Muscle layer of duodenum (tissue), 2 donors: ENCODE results near the gene KRTAP4-12.
"Not testable (repeated sequence)": the region's sequence is repeated elsewhere in the genome, so short reads cannot be mapped to it uniquely, and the experiment has no call there.

Source experiments
- H3K27ac ChIP-seq: one replicate; pipeline ENCODE4 v1.7.0; 2013; ENCODE audit warnings: mild to moderate bottlenecking, low read length
- H3K27me3 ChIP-seq: one replicate; pipeline ENCODE4 v1.7.0; 2013; ENCODE audit warnings: low read depth, mild to moderate bottlenecking, control low read depth, low read length
- H3K36me3 ChIP-seq, 2 donors: one replicate each; pipeline ENCODE4 v1.7.0; 2013; ENCODE audit warnings: low read length in 2 of 2, control low read depth in 1 of 2, mild to moderate bottlenecking in 1 of 2; ENCODE audit not compliant: insufficient read depth in 2 of 2, control insufficient read depth in 1 of 2
- H3K4me1 ChIP-seq, 2 donors: one replicate each; pipeline ENCODE4 v1.7.0; 2013; ENCODE audit warnings: low read length in 2 of 2, mild to moderate bottlenecking in 2 of 2, control low read depth in 1 of 2, moderate library complexity in 1 of 2; ENCODE audit not compliant: insufficient read depth in 2 of 2, control insufficient read depth in 1 of 2
- H3K4me3 ChIP-seq, 2 donors: one replicate each; pipeline ENCODE4 v1.7.0; 2013; ENCODE audit warnings: low read length in 2 of 2, low read depth in 1 of 2, mild to moderate bottlenecking in 1 of 2
- H3K9me3 ChIP-seq, 2 donors: one replicate each; pipeline ENCODE4 v1.7.0; 2013; ENCODE audit warnings: low read length in 2 of 2, control low read depth in 1 of 2, mild to moderate bottlenecking in 1 of 2; ENCODE audit not compliant: control insufficient read depth in 1 of 2
- donor health status: healthy.

Gene KRTAP4-12

GRCh38 chr17:41147531-41148204 is 23.7 kb upstream of the KRTAP4-12 start:
- H3K27me3 ChIP-seq, result no peaks in the 10 kb centered on the region

GRCh38 chr17:41145261-41145660 is 21.3 kb upstream of the KRTAP4-12 start:
- Histone ChIP-seq H3K4me3 (no peak overlapping the region), H3K36me3 (no peaks in the 10 kb centered on the region), H3K4me1 (no peaks in the 10 kb centered on the region), H3K9me3 (peaks cover 5 to 19% of the 10 kb centered on the region in 2 donors), H3K27me3 (no peaks in the 10 kb centered on the region), H3K27ac (no peak overlapping the region)

More at GRCh38 chr17:41147531-41148204, 23.7 kb upstream of the KRTAP4-12 start:
- Histone ChIP-seq H3K4me3 (no peak overlapping the region), H3K9me3 (peaks cover 5 to 9% of the 10 kb centered on the region in 2 donors), H3K27ac (no peak overlapping the region), H3K4me1 (no peaks in the 10 kb centered on the region), H3K36me3 (no peaks in the 10 kb centered on the region)

- Histone ChIP-seq H3K4me1 (no peaks in the 10 kb centered on the region), H3K27me3 (no peaks in the 10 kb centered on the region), H3K4me3 (no peak overlapping the region), H3K36me3 (no peaks in the 10 kb centered on the region), H3K9me3 (peaks cover 5 to 23% of the 10 kb centered on the region in 2 donors), H3K27ac (no peak overlapping the region)
These were observed 20.9 kb upstream of the KRTAP4-12 start for GRCh38 chr17:41144846-41145245.

- H3K4me3 ChIP-seq, result no peak overlapping the region
- no peaks in the 10 kb centered on the region for H3K27me3 ChIP-seq
- peaks cover 5 to 23% of the 10 kb centered on the region in 2 donors for H3K9me3 ChIP-seq
- no peaks in the 10 kb centered on the region for H3K4me1 ChIP-seq
- H3K27ac ChIP-seq, result no peak overlapping the region
- no peaks in the 10 kb centered on the region for H3K36me3 ChIP-seq
These were observed 17.4 kb upstream of the KRTAP4-12 start for GRCh38 chr17:41141361-41141760.

- Histone ChIP-seq H3K4me1 (no peaks in the 10 kb centered on the region), H3K27me3 (no peaks in the 10 kb centered on the region), H3K27ac (no peak within 1 kb of the TSS), H3K36me3 (no peaks in the 10 kb centered on the region), H3K4me3 (no peak within 1 kb of the TSS), H3K9me3 (peaks cover 5 to 23% of the 10 kb centered on the region in 2 donors)
These were observed 16.6 kb upstream of the KRTAP4-12 start, which contains the start of gene KRTAP4-6 for GRCh38 chr17:41140360-41141131. Gene KRTAP4-6, minus strand, starts transcription at chr17:41140544. Its CDS starts 57 bp downstream, at chr17:41140487.

GRCh38 chr17:41139865-41140264 is 15.9 kb upstream of the KRTAP4-12 start:
- H3K36me3 ChIP-seq, result not testable (repeated sequence)

GRCh38 chr17:41133880-41134735 is 10.1 kb upstream of the KRTAP4-12 start:
- Histone ChIP-seq H3K27ac (no peak overlapping the region), H3K4me1 (no peaks in the 10 kb centered on the region), H3K9me3 (no peaks in the 10 kb centered on the region), H3K27me3 (no peaks in the 10 kb centered on the region), H3K36me3 (no peaks in the 10 kb centered on the region), H3K4me3 (no peak overlapping the region)

More at GRCh38 chr17:41139865-41140264, 15.9 kb upstream of the KRTAP4-12 start:
- H3K27me3 ChIP-seq, H3K27ac ChIP-seq, H3K4me3 ChIP-seq, H3K4me1 ChIP-seq: not testable (repeated sequence)
- peaks cover 5 to 23% of the 10 kb centered on the region in 2 donors for H3K9me3 ChIP-seq

- H3K4me1 ChIP-seq, result no peaks in the 10 kb centered on the region
- H3K36me3 ChIP-seq, result no peaks in the 10 kb centered on the region
- no peaks in the 10 kb centered on the region for H3K27me3 ChIP-seq
- no peaks in the 10 kb centered on the region for H3K9me3 ChIP-seq
- no peak overlapping the region for H3K4me3 ChIP-seq
- H3K27ac ChIP-seq, result no peak overlapping the region
These were observed 8.0 kb upstream of the KRTAP4-12 start for GRCh38 chr17:41131979-41132378.

GRCh38 chr17:41127371-41127770 is 3.4 kb upstream of the KRTAP4-12 start:
- H3K4me1 ChIP-seq, result no peaks in the 10 kb centered on the region
- H3K9me3 ChIP-seq, result no peaks in the 10 kb centered on the region
- H3K4me3 ChIP-seq, result no peak overlapping the region
- H3K36me3 ChIP-seq, result no peaks in the 10 kb centered on the region
- H3K27ac ChIP-seq, result no peak overlapping the region
- no peaks in the 10 kb centered on the region for H3K27me3 ChIP-seq

GRCh38 chr17:41126412-41126811 is 2.4 kb upstream of the KRTAP4-12 start:
- H3K9me3 ChIP-seq, result no peaks in the 10 kb centered on the region
- H3K4me3 ChIP-seq, result no peak overlapping the region
- no peaks in the 10 kb centered on the region for H3K27me3 ChIP-seq
- H3K4me1 ChIP-seq, result no peaks in the 10 kb centered on the region
- H3K36me3 ChIP-seq, result no peaks in the 10 kb centered on the region
- H3K27ac ChIP-seq, result no peak overlapping the region

- Histone ChIP-seq H3K4me1 (no peaks in the 10 kb centered on the region), H3K36me3 (no peaks in the 10 kb centered on the region), H3K4me3 (no peak overlapping the region), H3K27ac (no peak overlapping the region), H3K27me3 (no peaks in the 10 kb centered on the region), H3K9me3 (no peaks in the 10 kb centered on the region)
These were observed 1.1 kb upstream of the KRTAP4-12 start for GRCh38 chr17:41125064-41125463.
